GM12892 (cell line): Measurements from ENCODE around the gene ZNF91.

Experiments
- POLR2A ChIP-seq: IDR thresholded peaks from 2 replicates; pipeline ENCODE4 v1.6.1; 2011; ENCODE audit warnings: low read depth, low read length, control low read depth
- POLR2AphosphoS5 ChIP-seq: IDR thresholded peaks from 2 replicates; pipeline ENCODE4 v1.6.1; 2011; ENCODE audit warnings: low read depth, low read length, control low read depth
- TAF1 ChIP-seq: IDR thresholded peaks from 2 replicates; pipeline ENCODE4 v1.6.1; 2011; ENCODE audit warnings: low read depth, mild to moderate bottlenecking, control low read depth, low read length, borderline replicate concordance

- no peak for TF ChIP-seq POLR2A
- no peak for TF ChIP-seq POLR2AphosphoS5
- no peak for TF ChIP-seq TAF1
Observed at GRCh38 chr19:23384166-23384565, 11.1 kb downstream of the ZNF91 start.
